Smooth muscle cell of the brain vasculature (primary cell): Measurements from ENCODE around the gene SARDH.
"Not testable (repeated sequence)": the region's sequence is repeated elsewhere in the genome, so short reads cannot be mapped to it uniquely, and the experiment has no call there.

Experiments used
- DNase-seq: peaks from one replicate; pipeline ENCODE4 v3.0.0-alpha.2; 2012; ENCODE audit warnings: low read depth, low spot score

SARDH gene

GRCh38 chr9:133777068-133777791 is 39.1 kb upstream of the SARDH start:
- no peak for DNase-seq

- no peak for DNase-seq
Measured at GRCh38 chr9:133775951-133776905, 38.1 kb upstream of the SARDH start.

- DNase-seq, result no peak
Measured at GRCh38 chr9:133775291-133775690, 37.1 kb upstream of the SARDH start.

GRCh38 chr9:133774799-133775198 is 36.6 kb upstream of the SARDH start:
- no peak for DNase-seq

GRCh38 chr9:133773889-133774655 is 35.9 kb upstream of the SARDH start:
- no peak for DNase-seq

- DNase-seq, result no peak
Measured at GRCh38 chr9:133772581-133772980, 34.4 kb upstream of the SARDH start.

- DNase-seq, result no peak
Measured at GRCh38 chr9:133771486-133772482, 33.6 kb upstream of the SARDH start.

GRCh38 chr9:133770076-133770777 is 32.1 kb upstream of the SARDH start:
- DNase-seq, result no peak

GRCh38 chr9:133769511-133770075 is 31.4 kb upstream of the SARDH start:
- no peak for DNase-seq

GRCh38 chr9:133768859-133769510 is 30.8 kb upstream of the SARDH start:
- DNase-seq, result no peak

- DNase-seq, result no peak
Measured at GRCh38 chr9:133768371-133768858, 30.3 kb upstream of the SARDH start.

GRCh38 chr9:133767625-133768024 is 29.5 kb upstream of the SARDH start:
- no peak for DNase-seq

- DNase-seq, result no peak
Measured at GRCh38 chr9:133767008-133767407, 28.9 kb upstream of the SARDH start.

GRCh38 chr9:133766234-133766633 is 28.1 kb upstream of the SARDH start:
- not testable (repeated sequence) for DNase-seq

GRCh38 chr9:133763272-133764183 is 25.4 kb upstream of the SARDH start:
- no peak for DNase-seq

GRCh38 chr9:133762488-133763271 is 24.5 kb upstream of the SARDH start:
- DNase-seq, result no peak

GRCh38 chr9:133761641-133762248 is 23.6 kb upstream of the SARDH start:
- DNase-seq, result no peak
